BLaER1 (cell line): ENCODE data around the gene PAGE2B.

Experiments used
- H3K27ac ChIP-seq: shearing (Covaris generic); formaldehyde crosslinking; 2 replicates; pipeline ENCODE4 v1.8.1; 2022
- H3K27me3 ChIP-seq: shearing (Covaris generic); formaldehyde crosslinking; 2 replicates; pipeline ENCODE4 v1.8.1; 2022
- H3K36me3 ChIP-seq: shearing (Covaris generic); formaldehyde crosslinking; 2 replicates; pipeline ENCODE4 v1.8.1; 2022
- H3K4me1 ChIP-seq: shearing (Covaris generic); formaldehyde crosslinking; 2 replicates; pipeline ENCODE4 v1.8.1; 2022
- H3K4me2 ChIP-seq: shearing (Covaris generic); formaldehyde crosslinking; 2 replicates; pipeline ENCODE4 v1.8.1; 2022
- H3K4me3 ChIP-seq: shearing (Covaris generic); formaldehyde crosslinking; 2 replicates; pipeline ENCODE4 v1.8.1; 2022
- H3K9ac ChIP-seq: shearing (Covaris generic); formaldehyde crosslinking; 2 replicates; pipeline ENCODE4 v1.8.1; 2022
- H3K9me3 ChIP-seq: shearing (Covaris generic); formaldehyde crosslinking; 2 replicates; pipeline ENCODE4 v1.8.1; 2022
- H4K20me1 ChIP-seq: shearing (Covaris generic); formaldehyde crosslinking; 2 replicates; pipeline ENCODE4 v1.8.1; 2022
- Cebpa-rat ChIP-seq: shearing (Covaris generic); IDR thresholded peaks from 2 replicates; pipeline ENCODE4 v1.8.1; 2022

The PAGE2B gene

GRCh38 chrX:55127692-55128091 is 52.9 kb downstream of the PAGE2B start:
- no peaks in the 10 kb centered on the region; the same call in 1 of the 2 replicates for H4K20me1 ChIP-seq
- no peaks in the 10 kb centered on the region for H3K9me3 ChIP-seq
- H3K27ac ChIP-seq, result no peak overlapping the region
- H3K36me3 ChIP-seq, result no peaks in the 10 kb centered on the region
- H3K4me2 ChIP-seq, result no peak overlapping the region
- peak; percentile 86 for TF ChIP-seq Cebpa-rat
- no peak overlapping the region for H3K9ac ChIP-seq
- peaks cover 78% of the 10 kb centered on the region for H3K27me3 ChIP-seq
- H3K4me1 ChIP-seq, result no peaks in the 10 kb centered on the region
- H3K4me3 ChIP-seq, result no peak overlapping the region
